OCI-LY7 (cell line): ENCODE data around the gene AP1B1.

Experiments used
- CTCF ChIP-seq: fragments of 200-600 bp; sonication (generic); conservative IDR thresholded peaks from 2 replicates; pipeline ENCODE4 v1.5.1; 2014; ENCODE audit warnings: mild to moderate bottlenecking, antibody characterized with exemption, low read length, moderate library complexity, mixed read lengths
- EZH2phosphoT487 ChIP-seq: fragments of 200-600 bp; sonication (generic); IDR thresholded peaks from 2 replicates; pipeline ENCODE4 v1.6.1; 2018; ENCODE audit warnings: low read depth, borderline replicate concordance, mild to moderate bottlenecking, mixed run types, antibody characterized with exemption, low read length, moderate library complexity, mixed read lengths

- TF ChIP-seq CTCF (no peak), EZH2phosphoT487 (no peak)
Measured at GRCh38 chr22:29343313-29343805, 45.0 kb downstream of the AP1B1 start.
